Measurements from ENCODE around the gene LSM5. TPM values are rescaled to one million over a fixed set of nuclear protein-coding genes. Genes with fewer than 3 reads are reported as not detected.

Gene LSM5
- total RNA-seq, 2 donors from 2014 or later = 15.4 to 41.6 TPM

GRCh38 chr7:32481176-32481575, 9.0 kb downstream of the LSM5 start:
- Histone ChIP-seq H3K27me3 (replicated peaks; ENCODE audit: insufficient read depth) (no peaks in the 10 kb centered on the region), H3K9me3 (no peaks in the 10 kb centered on the region), H3K36me3 (no peaks in the 10 kb centered on the region), H3K27ac (no peak overlapping the region), H3K4me1 (replicated peaks) (no peaks in the 10 kb centered on the region), H3K4me3 (no peak overlapping the region)
- WGBS = 66% methylated on average over 1 of the region's 1 CpG
- no peak for DNase-seq (ENCODE audit: low spot score)
- intact Hi-C loops (cut with DNase I) = no loop called here
- TF ChIP-seq CTCF (IDR thresholded peaks at IDR 0.05) = no peak
- TF ChIP-seq POLR2A (IDR thresholded peaks at IDR 0.05) = no peak
- TF ChIP-seq POLR2AphosphoS5 (IDR thresholded peaks at IDR 0.05) = no peak

GRCh38 chr7:32479574-32480200, 10.5 kb downstream of the LSM5 start:
- no peak overlapping the region for H3K27ac ChIP-seq
- WGBS = 76% methylated on average over 2 of the region's 2 CpGs
- no peaks in the 10 kb centered on the region for H3K27me3 ChIP-seq (replicated peaks; ENCODE audit: insufficient read depth)
- no peaks in the 10 kb centered on the region for H3K4me1 ChIP-seq (replicated peaks)
- no peak overlapping the region for H3K4me3 ChIP-seq
- no peaks in the 10 kb centered on the region for H3K36me3 ChIP-seq
- intact Hi-C loops (cut with DNase I) = no loop called here
- no peak for DNase-seq (ENCODE audit: low spot score)
- TF ChIP-seq CTCF (IDR thresholded peaks at IDR 0.05) (peak in 3 of 4 experiments; percentile 34 to 54 (median 45)), POLR2AphosphoS5 (IDR thresholded peaks at IDR 0.05) (no peak)
- H3K9me3 ChIP-seq = no peaks in the 10 kb centered on the region

- no peak for DNase-seq (ENCODE audit: low spot score)
- 95% methylated on average over 1 of the region's 1 CpG for WGBS
- intact Hi-C loops (cut with DNase I) = no loop called here
- Histone ChIP-seq H3K27ac (no peak overlapping the region), H3K4me1 (replicated peaks) (no peaks in the 10 kb centered on the region), H3K27me3 (replicated peaks; ENCODE audit: insufficient read depth) (no peaks in the 10 kb centered on the region), H3K9me3 (no peaks in the 10 kb centered on the region), H3K36me3 (no peaks in the 10 kb centered on the region), H3K4me3 (no peak overlapping the region)
- TF ChIP-seq POLR2A (IDR thresholded peaks at IDR 0.05) (no peak), CTCF (IDR thresholded peaks at IDR 0.05) (no peak), POLR2AphosphoS5 (IDR thresholded peaks at IDR 0.05) (no peak)
Observed at GRCh38 chr7:32477649-32477980, 12.6 kb downstream of the LSM5 start.

- 61% methylated on average over 3 of the region's 3 CpGs for WGBS
- Histone ChIP-seq H3K4me3 (no peak overlapping the region), H3K4me1 (replicated peaks) (no peaks in the 10 kb centered on the region), H3K27me3 (replicated peaks; ENCODE audit: insufficient read depth) (no peaks in the 10 kb centered on the region), H3K9me3 (no peaks in the 10 kb centered on the region), H3K27ac (no peak overlapping the region), H3K36me3 (no peaks in the 10 kb centered on the region)
- no peak for DNase-seq (ENCODE audit: low spot score)
- TF ChIP-seq CTCF (IDR thresholded peaks at IDR 0.05) (no peak), POLR2A (IDR thresholded peaks at IDR 0.05) (no peak), POLR2AphosphoS5 (IDR thresholded peaks at IDR 0.05) (no peak)
- intact Hi-C loops (cut with DNase I) = no loop called here
Observed at GRCh38 chr7:32476816-32477648, 13.1 kb downstream of the LSM5 start.

GRCh38 chr7:32474008-32474407, 16.2 kb downstream of the LSM5 start:
- DNase-seq (ENCODE audit: low spot score) = no peak
- intact Hi-C loops (cut with DNase I) = no loop called here
- 31% methylated on average over 1 of the region's 1 CpG for WGBS
- Histone ChIP-seq H3K9me3 (no peaks in the 10 kb centered on the region), H3K4me3 (no peak overlapping the region), H3K27ac (no peak overlapping the region), H3K4me1 (replicated peaks) (no peaks in the 10 kb centered on the region), H3K36me3 (no peaks in the 10 kb centered on the region), H3K27me3 (replicated peaks; ENCODE audit: insufficient read depth) (no peaks in the 10 kb centered on the region)
- TF ChIP-seq POLR2AphosphoS5 (IDR thresholded peaks at IDR 0.05) (no peak), CTCF (IDR thresholded peaks at IDR 0.05) (no peak), POLR2A (IDR thresholded peaks at IDR 0.05) (no peak)

All from prostate gland (tissue), 2 donors.